GM12891 (cell line): ENCODE measurements around the gene PDZRN4.

ENCODE experiments used
- POLR2A ChIP-seq: IDR thresholded peaks from 2 replicates; pipeline ENCODE4 v1.6.1; 2011; ENCODE audit warnings: low read depth, low read length, control low read depth
- POLR2AphosphoS5 ChIP-seq: IDR thresholded peaks from 2 replicates; pipeline ENCODE4 v1.6.1; 2011; ENCODE audit warnings: low read depth, low read length, control low read depth

DNA sequence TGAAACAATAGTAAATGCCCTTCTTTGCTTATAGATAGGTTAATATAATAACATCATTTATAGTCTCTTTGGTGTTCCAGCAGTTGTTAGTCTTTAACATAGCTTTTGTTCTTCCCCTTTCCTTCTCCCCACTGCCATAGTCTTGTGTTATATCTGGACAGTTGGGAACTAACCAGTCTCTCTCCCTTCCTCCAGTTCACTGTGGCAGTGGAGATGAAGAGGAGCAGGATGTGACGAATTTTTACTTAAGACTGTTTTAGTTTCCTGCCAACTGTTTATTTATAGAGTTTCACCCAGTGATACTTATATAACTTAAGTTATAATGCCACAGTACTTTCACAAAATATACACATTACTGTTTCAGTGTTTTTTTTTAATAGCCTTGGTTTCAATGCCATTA, 277.4 kb downstream of the PDZRN4 start:
- no peak for TF ChIP-seq POLR2A
- no peak for TF ChIP-seq POLR2AphosphoS5
